Brain microvascular endothelial cell (primary cell): ENCODE data around the gene PARVB.
A peak's percentile ranks its signal among the peaks of the same experiment; 100 is the strongest.

Experiments
- DNase-seq: peaks from one replicate; pipeline ENCODE4 v3.0.0-alpha.2; 2020
- H3K27ac ChIP-seq: fragments of 250-450 bp; sonication (Bioruptor Pico); 2 replicates; pipeline ENCODE4 v1.5.1; 2020; ENCODE audit warnings: mild to moderate bottlenecking, moderate library complexity
- H3K27me3 ChIP-seq: fragments of 250-450 bp; sonication (Bioruptor Pico); replicated peaks from 2 replicates; pipeline ENCODE4 v1.5.1; 2020; ENCODE audit warnings: mild to moderate bottlenecking
- H3K36me3 ChIP-seq: fragments of 250-450 bp; sonication (Bioruptor Pico); replicated peaks from 2 replicates; pipeline ENCODE4 v1.5.1; 2020; ENCODE audit warnings: mild to moderate bottlenecking
- H3K4me3 ChIP-seq: 2 replicates; pipeline ENCODE4 v1.5.1; 2011; ENCODE audit warnings: low read depth, mild to moderate bottlenecking, control low read depth, low read length, moderate library complexity
- in situ Hi-C: cut with HindIII; loops from 2 replicates; pipeline ENCODE4 v1.10.0; 2017; ENCODE audit warnings: low sequenced_read_pairs, low pct_ligation_motif_present
- TF ChIP-seq, protein P1 (sequence below): IDR thresholded peaks from 2 replicates; pipeline ENCODE4 v1.5.1; 2011; ENCODE audit warnings: low read depth, mild to moderate bottlenecking, moderate library complexity, low read length, control low read depth, inconsistent platforms; ENCODE audit errors: missing control alignments

Gene PARVB

DNA sequence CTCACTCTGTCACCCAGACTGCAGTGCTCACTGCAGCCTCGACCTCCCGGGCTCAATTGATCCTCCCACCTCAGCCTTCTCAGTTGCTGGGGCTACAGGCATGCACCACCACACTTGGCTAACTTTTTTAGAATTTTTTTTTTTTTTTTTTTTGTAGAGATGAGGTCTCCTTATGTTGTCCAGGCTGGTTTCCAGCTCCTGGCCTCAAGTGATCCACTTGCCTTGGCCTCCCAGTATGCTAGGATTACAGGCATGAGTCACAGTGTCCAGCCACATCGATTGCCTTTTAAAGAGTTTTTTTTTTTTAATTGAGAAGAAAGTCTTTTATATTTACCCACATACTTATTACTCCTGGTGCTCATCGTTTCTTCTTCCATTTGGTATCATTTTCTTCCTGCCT lies 186.6 kb downstream of the PARVB start:
- DNase-seq = peak; percentile 31
- no peak overlapping the region for H3K27ac ChIP-seq
- in situ Hi-C loops = no loop called here
- no peak overlapping the region for H3K4me3 ChIP-seq
- H3K36me3 ChIP-seq = no peaks in the 10 kb centered on the region
- TF ChIP-seq, protein P1, sequence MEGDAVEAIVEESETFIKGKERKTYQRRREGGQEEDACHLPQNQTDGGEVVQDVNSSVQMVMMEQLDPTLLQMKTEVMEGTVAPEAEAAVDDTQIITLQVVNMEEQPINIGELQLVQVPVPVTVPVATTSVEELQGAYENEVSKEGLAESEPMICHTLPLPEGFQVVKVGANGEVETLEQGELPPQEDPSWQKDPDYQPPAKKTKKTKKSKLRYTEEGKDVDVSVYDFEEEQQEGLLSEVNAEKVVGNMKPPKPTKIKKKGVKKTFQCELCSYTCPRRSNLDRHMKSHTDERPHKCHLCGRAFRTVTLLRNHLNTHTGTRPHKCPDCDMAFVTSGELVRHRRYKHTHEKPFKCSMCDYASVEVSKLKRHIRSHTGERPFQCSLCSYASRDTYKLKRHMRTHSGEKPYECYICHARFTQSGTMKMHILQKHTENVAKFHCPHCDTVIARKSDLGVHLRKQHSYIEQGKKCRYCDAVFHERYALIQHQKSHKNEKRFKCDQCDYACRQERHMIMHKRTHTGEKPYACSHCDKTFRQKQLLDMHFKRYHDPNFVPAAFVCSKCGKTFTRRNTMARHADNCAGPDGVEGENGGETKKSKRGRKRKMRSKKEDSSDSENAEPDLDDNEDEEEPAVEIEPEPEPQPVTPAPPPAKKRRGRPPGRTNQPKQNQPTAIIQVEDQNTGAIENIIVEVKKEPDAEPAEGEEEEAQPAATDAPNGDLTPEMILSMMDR = no peak
- no peaks in the 10 kb centered on the region for H3K27me3 ChIP-seq

GRCh38 chr22:44211256-44211945 lies 187.3 kb downstream of the PARVB start:
- in situ Hi-C loops = no loop called here
- H3K4me3 ChIP-seq = no peak overlapping the region
- no peak for DNase-seq
- TF ChIP-seq, protein P1 = no peak
- H3K27ac ChIP-seq = no peak overlapping the region
- no peaks in the 10 kb centered on the region for H3K36me3 ChIP-seq
- H3K27me3 ChIP-seq = no peaks in the 10 kb centered on the region

DNA sequence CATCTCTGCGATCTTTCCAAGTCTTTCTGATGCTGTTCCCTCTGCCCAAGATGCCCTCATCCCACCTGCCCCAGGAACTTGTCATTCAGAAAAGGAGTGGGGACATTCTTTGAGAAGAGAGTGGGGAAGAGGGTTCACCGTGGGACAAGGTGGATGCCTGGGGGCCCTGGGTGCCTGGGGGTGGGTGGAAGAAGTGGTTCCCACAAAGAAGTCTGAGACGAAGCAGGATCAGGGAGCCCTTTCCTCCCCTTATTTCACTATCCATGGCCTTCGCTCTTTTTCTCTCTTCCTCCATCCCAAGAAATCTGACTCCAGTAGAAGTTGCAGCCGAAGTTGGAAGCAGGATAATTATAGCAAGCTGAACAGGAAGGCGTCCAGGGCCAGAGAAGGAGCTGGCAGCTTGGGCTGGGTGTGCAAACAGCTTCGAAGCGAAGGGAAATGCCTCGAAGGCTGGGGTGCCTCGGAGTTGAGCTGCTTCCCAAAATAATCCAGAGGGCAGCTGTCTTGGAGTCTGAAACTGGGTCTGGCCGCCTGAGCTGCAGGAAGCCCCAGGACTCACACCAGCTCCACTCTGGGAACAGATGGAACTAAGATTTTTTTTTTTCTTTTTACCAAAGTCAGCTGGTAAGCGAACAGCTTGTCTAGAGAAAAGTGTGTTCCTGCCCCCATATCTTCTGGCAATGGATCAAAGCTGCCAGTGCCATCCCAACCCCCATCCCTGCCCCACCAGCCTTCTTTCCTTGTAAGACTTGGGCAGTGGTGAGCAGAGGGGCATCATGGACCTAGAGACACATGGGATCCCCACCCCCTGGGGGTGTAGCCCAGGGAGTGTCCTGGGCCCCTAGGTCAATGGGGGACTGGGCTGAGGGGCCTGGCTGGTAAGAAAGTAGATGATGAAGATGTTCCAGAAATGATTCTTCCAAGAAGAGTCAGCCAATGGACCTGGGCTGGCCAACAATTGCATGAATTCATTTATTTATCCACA lies 188.1 kb downstream of the PARVB start:
- Histone ChIP-seq H3K27me3 (no peaks in the 10 kb centered on the region), H3K4me3 (no peak overlapping the region), H3K36me3 (no peaks in the 10 kb centered on the region), H3K27ac (no peak overlapping the region)
- TF ChIP-seq, protein P1 = no peak
- no peak for DNase-seq
- in situ Hi-C loops = no loop called here

DNA sequence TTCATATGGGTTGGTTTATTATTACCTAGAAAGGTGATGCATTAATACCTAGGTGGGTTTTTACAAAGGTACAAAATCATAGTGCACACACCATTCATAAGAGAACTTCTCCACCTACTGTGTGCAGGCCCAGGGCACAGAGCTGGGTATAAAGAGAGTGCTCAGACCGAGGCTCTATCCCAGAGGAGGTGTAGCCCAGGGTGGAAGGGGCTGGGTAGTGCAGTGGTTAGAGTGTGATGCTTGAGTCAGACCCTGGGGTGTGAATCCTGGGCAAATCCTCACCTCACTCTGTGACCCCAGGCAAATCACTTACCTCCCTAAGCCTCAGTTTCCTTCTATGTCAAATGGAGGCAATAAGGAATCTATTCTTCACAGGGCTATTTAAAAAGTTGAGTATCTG lies 188.8 kb downstream of the PARVB start:
- no peak for DNase-seq
- TF ChIP-seq, protein P1 = no peak
- H3K27ac ChIP-seq = no peak overlapping the region
- no peaks in the 10 kb centered on the region for H3K27me3 ChIP-seq
- no peak overlapping the region for H3K4me3 ChIP-seq
- no peaks in the 10 kb centered on the region for H3K36me3 ChIP-seq
- in situ Hi-C loops = no loop called here

DNA sequence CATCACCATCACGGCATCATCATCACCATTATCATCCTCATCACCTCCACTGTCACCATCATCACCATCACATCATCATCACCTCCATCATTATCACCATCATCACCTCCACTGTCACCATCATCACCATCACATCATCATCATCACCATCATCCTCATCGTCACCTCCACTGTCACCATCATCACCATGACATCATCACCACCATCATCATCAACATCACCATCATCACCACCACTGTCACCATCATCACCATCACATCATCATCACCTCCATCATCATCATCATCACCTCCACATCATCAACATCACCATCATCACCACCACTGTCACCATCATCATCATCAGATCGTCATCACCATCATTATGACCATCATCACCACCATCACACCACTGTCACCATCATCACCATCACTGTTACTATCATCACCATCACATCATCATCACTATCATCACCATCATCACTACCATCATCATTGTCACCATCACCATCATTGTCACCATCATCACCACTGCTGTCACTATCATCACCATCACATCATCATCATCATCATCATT lies 189.5 kb downstream of the PARVB start:
- H3K4me3 ChIP-seq = no peak overlapping the region
- DNase-seq = no peak
- in situ Hi-C loops = no loop called here
- H3K27ac ChIP-seq = no peak overlapping the region
- TF ChIP-seq, protein P1 = no peak
- H3K36me3 ChIP-seq = no peaks in the 10 kb centered on the region
- H3K27me3 ChIP-seq = no peaks in the 10 kb centered on the region
